Measurements from ENCODE around the gene EN2. TPM values are rescaled to one million over a fixed set of nuclear protein-coding genes. Genes with fewer than 3 reads are reported as not detected.

The EN2 gene
- total RNA-seq, 2 experiments from 2014 or later = not detected

GRCh38 chr7:155450558-155450969, 7.4 kb upstream of the EN2 start:
- H3K9me3 Mint-ChIP-seq = no peaks in the 10 kb centered on the region
- ChIA-PET CTCF (interaction anchor here (0.6 to 2.0 kb wide), 5 partner anchors 15 to 326 kb away, joined by 3 to 5 read pairs (median 5); no protein-coding TSS in a partner anchor), POLR2A (no interaction called here)
- peak overlapping the region; percentile 31 for H3K27ac Mint-ChIP-seq
- no peak overlapping the region for H3K4me3 Mint-ChIP-seq
- H3K4me1 Mint-ChIP-seq = peaks cover 4% of the 10 kb centered on the region
- H3K27me3 Mint-ChIP-seq = peaks cover 71% of the 10 kb centered on the region
- H3K36me3 Mint-ChIP-seq (ENCODE audit: low read depth) = peaks cover 2% of the 10 kb centered on the region
- no peak for DNase-seq

GRCh38 chr7:155450970-155451801, 6.7 kb upstream of the EN2 start:
- Mint-ChIP-seq H3K4me1 (peaks cover 4% of the 10 kb centered on the region), H3K27ac (peak overlapping the region; percentile 31), H3K9me3 (no peaks in the 10 kb centered on the region), H3K4me3 (no peak overlapping the region), H3K36me3 (ENCODE audit: low read depth) (peaks cover 2% of the 10 kb centered on the region), H3K27me3 (peaks cover 73% of the 10 kb centered on the region)
- DNase-seq = no peak
- ChIA-PET CTCF (interaction anchor here (2.0 kb wide), 1 partner anchor 15 kb away, joined by 5 read pairs; no protein-coding TSS in a partner anchor), POLR2A (no interaction called here)

- peaks cover 6% of the 10 kb centered on the region for H3K4me1 Mint-ChIP-seq
- POLR2A ChIA-PET = no interaction called here
- no peaks in the 10 kb centered on the region for H3K9me3 Mint-ChIP-seq
- no peak for DNase-seq
- CTCF ChIA-PET = no interaction called here
- H3K36me3 Mint-ChIP-seq (ENCODE audit: low read depth) = peaks cover 2% of the 10 kb centered on the region
- no peak overlapping the region for H3K4me3 Mint-ChIP-seq
- peaks cover 75% of the 10 kb centered on the region for H3K27me3 Mint-ChIP-seq
- H3K27ac Mint-ChIP-seq = no peak overlapping the region
These were observed 6.1 kb upstream of the EN2 start for GRCh38 chr7:155451840-155452239.

GRCh38 chr7:155452505-155453295, 5.2 kb upstream of the EN2 start:
- H3K4me3 Mint-ChIP-seq = no peak overlapping the region
- ChIA-PET POLR2A (no interaction called here), CTCF (interaction anchor here (0.9 kb wide), 1 partner anchor 76 kb away, joined by 3 read pairs; no protein-coding TSS in a partner anchor)
- DNase-seq = no peak
- peaks cover 70% of the 10 kb centered on the region for H3K27me3 Mint-ChIP-seq
- no peaks in the 10 kb centered on the region for H3K9me3 Mint-ChIP-seq
- peaks cover 6% of the 10 kb centered on the region for H3K4me1 Mint-ChIP-seq
- H3K36me3 Mint-ChIP-seq (ENCODE audit: low read depth) = peaks cover 2% of the 10 kb centered on the region
- H3K27ac Mint-ChIP-seq = no peak overlapping the region

GRCh38 chr7:155453296-155454182, 4.4 kb upstream of the EN2 start:
- ChIA-PET POLR2A (no interaction called here), CTCF (interaction anchor here (0.9 kb wide), 1 partner anchor 77 kb away, joined by 3 read pairs; no protein-coding TSS in a partner anchor)
- peaks cover 64% of the 10 kb centered on the region for H3K27me3 Mint-ChIP-seq
- H3K36me3 Mint-ChIP-seq (ENCODE audit: low read depth) = no peaks in the 10 kb centered on the region
- no peak overlapping the region for H3K27ac Mint-ChIP-seq
- peaks cover 2% of the 10 kb centered on the region for H3K4me1 Mint-ChIP-seq
- no peak for DNase-seq
- H3K9me3 Mint-ChIP-seq = no peaks in the 10 kb centered on the region
- H3K4me3 Mint-ChIP-seq = no peak overlapping the region

GRCh38 chr7:155454183-155455112, 3.5 kb upstream of the EN2 start:
- H3K36me3 Mint-ChIP-seq (ENCODE audit: low read depth) = no peaks in the 10 kb centered on the region
- H3K4me1 Mint-ChIP-seq = peaks cover 4% of the 10 kb centered on the region
- ChIA-PET CTCF (no interaction called here), POLR2A (no interaction called here)
- no peaks in the 10 kb centered on the region for H3K9me3 Mint-ChIP-seq
- peaks cover 64% of the 10 kb centered on the region for H3K27me3 Mint-ChIP-seq
- H3K4me3 Mint-ChIP-seq = no peak overlapping the region
- no peak for DNase-seq
- no peak overlapping the region for H3K27ac Mint-ChIP-seq

- DNase-seq = no peak
- Mint-ChIP-seq H3K9me3 (no peaks in the 10 kb centered on the region), H3K36me3 (ENCODE audit: low read depth) (no peaks in the 10 kb centered on the region), H3K27me3 (peaks cover 68% of the 10 kb centered on the region), H3K4me1 (peaks cover 4% of the 10 kb centered on the region), H3K27ac (no peak overlapping the region), H3K4me3 (peak overlapping the region; percentile 13)
- ChIA-PET CTCF (interaction anchor here (1.5 kb wide), 1 partner anchor 77 kb away, joined by 5 read pairs; no protein-coding TSS in a partner anchor), POLR2A (no interaction called here)
These were observed 2.7 kb upstream of the EN2 start for GRCh38 chr7:155455132-155455693.

- Mint-ChIP-seq H3K27ac (peak overlapping the region; percentile 79), H3K36me3 (ENCODE audit: low read depth) (no peaks in the 10 kb centered on the region), H3K9me3 (no peaks in the 10 kb centered on the region), H3K4me3 (peak overlapping the region; percentile 32), H3K27me3 (peaks cover 70% of the 10 kb centered on the region), H3K4me1 (peaks cover 4% of the 10 kb centered on the region)
- ChIA-PET POLR2A (no interaction called here), CTCF (interaction anchor here (0.6 to 1.5 kb wide), 2 partner anchors 24 to 78 kb away, joined by 5 to 6 read pairs; no protein-coding TSS in a partner anchor)
- DNase-seq = no peak
These were observed 1.9 kb upstream of the EN2 start for GRCh38 chr7:155455776-155456737.

GRCh38 chr7:155456738-155457543, 988 bp upstream of the EN2 start:
- Mint-ChIP-seq H3K27ac (peak overlapping the region; percentile 71), H3K27me3 (peaks cover 70% of the 10 kb centered on the region), H3K4me1 (peaks cover 4% of the 10 kb centered on the region), H3K4me3 (peak overlapping the region; percentile 43), H3K9me3 (no peaks in the 10 kb centered on the region), H3K36me3 (ENCODE audit: low read depth) (no peaks in the 10 kb centered on the region)
- CTCF ChIA-PET = interaction anchor here (0.5 to 1.5 kb wide), 3 partner anchors 23 to 79 kb away, joined by 3 to 6 read pairs (median 5); no protein-coding TSS in a partner anchor
- no peak for DNase-seq
- POLR2A ChIA-PET = no interaction called here

- no peak for DNase-seq
- Mint-ChIP-seq H3K4me3 (peak overlapping the region; percentile 30), H3K4me1 (peaks cover 4% of the 10 kb centered on the region), H3K9me3 (no peaks in the 10 kb centered on the region), H3K27me3 (peaks cover 71% of the 10 kb centered on the region), H3K27ac (peak overlapping the region; percentile 54), H3K36me3 (ENCODE audit: low read depth) (no peaks in the 10 kb centered on the region)
- ChIA-PET CTCF (interaction anchor here (0.5 kb wide), 1 partner anchor 70 kb away, joined by 3 read pairs; no protein-coding TSS in a partner anchor), POLR2A (no interaction called here)
These were observed 302 bp upstream of the EN2 start for GRCh38 chr7:155457544-155458110.

Data from activated CD4-positive, alpha-beta T cell treated with anti-CD3 and anti-CD28 coated beads, Interleukin-2, amount 10 ng/mL, durations not matched to agents 7 days and 5 days (primary cell).